ENCODE data around the gene ASAP3.

DNA sequence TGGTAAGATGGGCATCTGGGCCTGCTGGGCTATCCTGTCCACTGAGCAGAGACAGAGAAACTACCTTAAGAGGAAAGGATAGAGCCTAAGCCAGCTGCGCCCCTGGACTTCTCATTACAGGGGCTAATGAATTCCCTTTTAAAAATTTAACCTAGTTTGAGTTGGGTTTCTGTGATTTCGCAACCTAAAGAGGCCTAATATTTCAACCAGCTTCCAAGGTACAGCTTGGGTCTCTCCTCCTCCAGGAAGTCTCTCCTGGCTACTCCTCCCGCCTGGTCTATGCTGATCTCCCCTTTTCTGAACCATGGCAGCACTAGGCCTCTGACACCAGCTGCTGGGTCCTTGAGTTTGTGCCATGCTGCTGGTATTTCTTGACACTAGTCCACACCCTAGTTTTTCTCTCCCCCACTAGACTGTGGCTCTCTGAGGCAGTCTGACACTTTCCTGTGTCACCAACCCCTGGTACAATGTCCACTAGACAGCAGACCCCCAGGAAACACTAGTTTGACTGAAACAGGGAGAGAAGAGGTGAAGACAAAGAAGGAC, 30.5 kb downstream of the ASAP3 start:
- no peak for TF ChIP-seq POLR2AphosphoS5 (IDR thresholded peaks at IDR 0.05; ENCODE audit: borderline replicate concordance, low read depth, low read length)
- TF ChIP-seq EZH2 (IDR thresholded peaks at IDR 0.05) = no peak

Measured in SK-N-MC (cell line).